Measurements from ENCODE around the gene CEL. TPM values are rescaled to one million over a fixed set of nuclear protein-coding genes. Genes with fewer than 3 reads are reported as not detected.
"Not testable (repeated sequence)": the region's sequence is repeated elsewhere in the genome, so short reads cannot be mapped to it uniquely, and the experiment has no call there.

The CEL gene
- total RNA-seq (under 1 TPM; 0.16 to 0.39 TPM), total RNA-seq (0.06 to 1.9 (median 0.76) reads per million in 172 experiments)
- 0.30 TPM for polyA plus RNA-seq (2013, experiment 1 of 2)
- 0.41 TPM for polyA plus RNA-seq (2013, experiment 2 of 2)

DNA sequence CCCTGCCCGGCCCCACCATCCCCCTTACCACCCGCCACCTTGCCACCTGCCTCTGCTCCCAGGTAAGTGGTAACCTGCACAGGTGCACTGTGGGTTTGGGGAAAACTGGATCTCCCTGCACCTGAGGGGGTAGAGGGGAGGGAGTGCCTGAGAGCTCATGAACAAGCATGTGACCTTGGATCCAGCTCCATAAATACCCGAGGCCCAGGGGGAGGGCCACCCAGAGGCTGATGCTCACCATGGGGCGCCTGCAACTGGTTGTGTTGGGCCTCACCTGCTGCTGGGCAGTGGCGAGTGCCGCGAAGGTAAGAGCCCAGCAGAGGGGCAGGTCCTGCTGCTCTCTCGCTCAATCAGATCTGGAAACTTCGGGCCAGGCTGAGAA is at the start of gene CEL:
Gene CEL, plus strand, starts transcription at position 218 of the 382 bp plus-strand sequence. Its CDS starts 22 bp downstream, at position 240.
- H3K36me3 Mint-ChIP-seq (ENCODE audit: low read depth); intact Hi-C loops (cut with DNase I, micrococcal nuclease); H3K9me3 ChIP-seq (ENCODE audit: control insufficient read depth in 1 of 2, insufficient read depth in 1 of 2, low read length in 2 of 2); DNase-seq; H3K4me3 ChIP-seq (ENCODE audit: low read length); H3K36me3 ChIP-seq (ENCODE audit: insufficient read depth, low read length); H3K27ac Mint-ChIP-seq; ATAC-seq (ENCODE audit: poor library complexity); H3K9me3 Mint-ChIP-seq; H3K27ac ChIP-seq (ENCODE audit: low read depth in 1 of 2, low read length in 2 of 2); CTCF ChIA-PET; H3K27me3 ChIP-seq (ENCODE audit: control insufficient read depth in 1 of 2, insufficient read depth in 2 of 2, low read length in 2 of 2); H3K4me3 Mint-ChIP-seq; H3K27me3 Mint-ChIP-seq; POLR2A ChIA-PET: not testable (repeated sequence)
- peaks cover 37% of the 10 kb centered on the region for H3K4me1 ChIP-seq (ENCODE audit: insufficient read depth, low read length)
- H3K4me1 Mint-ChIP-seq (ENCODE audit: low read depth), result peaks cover 35% of the 10 kb centered on the region

DNA sequence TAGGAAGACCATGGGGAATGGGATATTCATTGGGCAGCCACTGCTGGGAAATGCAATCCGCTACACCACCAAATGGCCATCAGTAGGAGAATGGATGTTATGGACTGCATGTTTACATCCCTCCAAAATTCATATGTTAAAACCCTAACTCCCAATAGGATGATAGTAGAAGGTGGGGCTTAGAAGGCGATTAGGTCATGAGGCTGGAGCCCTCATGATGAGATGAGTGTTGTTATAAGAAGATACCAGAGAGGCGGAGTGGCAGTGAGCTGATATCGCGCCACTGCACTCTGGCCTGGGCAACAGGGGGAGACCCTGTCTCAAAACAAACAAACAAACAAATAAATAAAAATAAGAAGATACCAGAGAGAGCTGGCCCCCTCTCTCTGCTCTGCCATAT is 47.1 kb upstream of the CEL start:
- ChIA-PET CTCF (no interaction called here), POLR2A (no interaction called here)
- Histone ChIP-seq H3K4me3 (ENCODE audit: low read length) (no peak overlapping the region), H3K9me3 (ENCODE audit: control insufficient read depth in 1 of 2, insufficient read depth in 1 of 2, low read length in 2 of 2) (peaks cover 0 to 6% of the 10 kb centered on the region in 2 experiments), H3K36me3 (ENCODE audit: insufficient read depth, low read length) (no peaks in the 10 kb centered on the region), H3K4me1 (ENCODE audit: insufficient read depth, low read length) (no peaks in the 10 kb centered on the region), H3K27me3 (ENCODE audit: control insufficient read depth in 1 of 2, insufficient read depth in 2 of 2, low read length in 2 of 2) (peaks cover 3 to 8% of the 10 kb centered on the region in 2 experiments), H3K27ac (ENCODE audit: low read depth in 1 of 2, low read length in 2 of 2) (no peak overlapping the region)
- no peaks in the 10 kb centered on the region for H3K4me1 Mint-ChIP-seq (ENCODE audit: low read depth)
- TF ChIP-seq, protein P1, sequence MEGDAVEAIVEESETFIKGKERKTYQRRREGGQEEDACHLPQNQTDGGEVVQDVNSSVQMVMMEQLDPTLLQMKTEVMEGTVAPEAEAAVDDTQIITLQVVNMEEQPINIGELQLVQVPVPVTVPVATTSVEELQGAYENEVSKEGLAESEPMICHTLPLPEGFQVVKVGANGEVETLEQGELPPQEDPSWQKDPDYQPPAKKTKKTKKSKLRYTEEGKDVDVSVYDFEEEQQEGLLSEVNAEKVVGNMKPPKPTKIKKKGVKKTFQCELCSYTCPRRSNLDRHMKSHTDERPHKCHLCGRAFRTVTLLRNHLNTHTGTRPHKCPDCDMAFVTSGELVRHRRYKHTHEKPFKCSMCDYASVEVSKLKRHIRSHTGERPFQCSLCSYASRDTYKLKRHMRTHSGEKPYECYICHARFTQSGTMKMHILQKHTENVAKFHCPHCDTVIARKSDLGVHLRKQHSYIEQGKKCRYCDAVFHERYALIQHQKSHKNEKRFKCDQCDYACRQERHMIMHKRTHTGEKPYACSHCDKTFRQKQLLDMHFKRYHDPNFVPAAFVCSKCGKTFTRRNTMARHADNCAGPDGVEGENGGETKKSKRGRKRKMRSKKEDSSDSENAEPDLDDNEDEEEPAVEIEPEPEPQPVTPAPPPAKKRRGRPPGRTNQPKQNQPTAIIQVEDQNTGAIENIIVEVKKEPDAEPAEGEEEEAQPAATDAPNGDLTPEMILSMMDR (IDR thresholded peaks at IDR 0.05), result no peak
- H3K4me3 Mint-ChIP-seq, result no peak overlapping the region
- peaks cover 2% of the 10 kb centered on the region for H3K9me3 Mint-ChIP-seq
- H3K27me3 Mint-ChIP-seq, result peaks cover 8% of the 10 kb centered on the region
- no peak for ATAC-seq (ENCODE audit: poor library complexity)
- no peak overlapping the region for H3K27ac Mint-ChIP-seq
- intact Hi-C loops (cut with DNase I, micrococcal nuclease), result no loop called here
- no peak for DNase-seq
- no peaks in the 10 kb centered on the region for H3K36me3 Mint-ChIP-seq (ENCODE audit: low read depth)

DNA sequence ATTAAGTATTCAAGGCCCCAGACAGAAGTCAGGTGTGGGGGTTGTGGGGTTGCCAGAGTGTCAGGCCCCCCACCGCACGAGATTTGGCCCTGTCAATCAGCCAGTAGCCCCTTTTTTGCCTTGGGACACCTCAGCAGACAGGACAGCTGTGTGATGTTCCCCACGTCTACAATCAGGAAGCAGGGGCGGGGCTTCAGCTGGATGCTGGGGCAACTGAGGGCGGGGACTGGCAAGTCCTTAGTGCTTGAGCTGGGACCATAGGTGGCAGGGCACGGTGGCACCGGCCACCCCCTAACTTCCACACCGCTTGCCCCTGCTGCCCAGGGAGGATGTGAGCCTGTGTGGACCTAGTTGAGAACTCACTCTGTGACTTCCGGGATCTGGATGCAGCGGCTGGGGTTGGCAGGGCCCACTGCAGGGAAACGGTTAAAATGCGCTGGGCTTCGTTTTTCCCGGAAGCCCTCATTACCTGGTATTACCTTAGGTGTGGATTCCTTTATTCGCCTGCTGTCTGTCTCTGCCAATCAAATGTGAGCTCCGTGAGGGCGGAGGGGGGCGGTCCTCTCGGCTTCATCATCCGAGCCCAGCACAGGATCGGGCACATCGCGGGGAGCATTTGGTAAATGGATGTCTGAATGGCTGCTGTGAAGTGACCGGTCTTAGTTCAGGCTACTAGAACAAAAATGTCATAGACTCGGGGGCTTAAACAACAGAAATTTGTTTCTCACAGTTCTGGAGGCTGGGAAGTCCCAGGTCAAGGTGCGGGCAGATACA is 38.5 kb upstream of the CEL start:
- Histone ChIP-seq H3K4me1 (ENCODE audit: insufficient read depth, low read length) (peaks cover 14% of the 10 kb centered on the region), H3K27ac (ENCODE audit: low read depth in 1 of 2, low read length in 2 of 2) (no peak overlapping the region), H3K27me3 (ENCODE audit: control insufficient read depth in 1 of 2, insufficient read depth in 2 of 2, low read length in 2 of 2) (no peaks in the 10 kb centered on the region), H3K36me3 (ENCODE audit: insufficient read depth, low read length) (no peaks in the 10 kb centered on the region), H3K9me3 (ENCODE audit: control insufficient read depth in 1 of 2, insufficient read depth in 1 of 2, low read length in 2 of 2) (no peaks in the 10 kb centered on the region), H3K4me3 (ENCODE audit: low read length) (no peak overlapping the region)
- ChIA-PET POLR2A (no interaction called here), CTCF (interaction anchor here (1.3 to 1.9 kb wide), 6 partner anchors 8 to 163 kb away, joined by 3 to 34 read pairs (median 4); partner anchors contain the start of gene GTF3C5)
- no peaks in the 10 kb centered on the region for H3K36me3 Mint-ChIP-seq (ENCODE audit: low read depth)
- TF ChIP-seq, protein P1 (IDR thresholded peaks at IDR 0.05), result no peak
- intact Hi-C loops (cut with DNase I, micrococcal nuclease), result loop anchor here in 1 of 2 experiments (2.0 kb wide), 2 partner anchors 125 to 463 kb away; no protein-coding TSS in a partner anchor
- H3K4me1 Mint-ChIP-seq (ENCODE audit: low read depth), result peaks cover 10% of the 10 kb centered on the region
- H3K27ac Mint-ChIP-seq, result no peak overlapping the region
- H3K4me3 Mint-ChIP-seq, result no peak overlapping the region
- DNase-seq (peak in 10 of 14 experiments; percentile 12 to 59 (median 36)), ATAC-seq (ENCODE audit: poor library complexity) (no peak)
- H3K9me3 Mint-ChIP-seq, result no peaks in the 10 kb centered on the region
- H3K27me3 Mint-ChIP-seq, result peaks cover 5% of the 10 kb centered on the region

Measured in CD4-positive, alpha-beta T cell (primary cell).